ENCODE data around the gene RPS4Y1.
"Not testable (repeated sequence)": the region's sequence is repeated elsewhere in the genome, so short reads cannot be mapped to it uniquely, and the experiment has no call there.

The RPS4Y1 gene

GRCh38 chrY:2841471-2841893 is at the start of gene RPS4Y1:
Gene RPS4Y1, plus strand, starts transcription at chrY:2841602. Its CDS starts 23 bp downstream, at chrY:2841625.
- DNase-seq, result no peak

GRCh38 chrY:2796977-2797523 is 44.4 kb upstream of the RPS4Y1 start:
- no peak for DNase-seq

- DNase-seq, result no peak
Measured at GRCh38 chrY:2797991-2798390, 43.4 kb upstream of the RPS4Y1 start.

GRCh38 chrY:2800246-2800645 is 41.2 kb upstream of the RPS4Y1 start:
- no peak for DNase-seq

- not testable (repeated sequence) for DNase-seq
Measured at GRCh38 chrY:2817146-2817896, 24.1 kb upstream of the RPS4Y1 start.

- no peak for DNase-seq
Measured at GRCh38 chrY:2824471-2824870, 16.9 kb upstream of the RPS4Y1 start.

GRCh38 chrY:2828497-2828896 is 12.9 kb upstream of the RPS4Y1 start:
- no peak for DNase-seq

- DNase-seq, result no peak
Measured at GRCh38 chrY:2835230-2835629, 6.2 kb upstream of the RPS4Y1 start.

- DNase-seq, result no peak
Measured at GRCh38 chrY:2837078-2837477, 4.3 kb upstream of the RPS4Y1 start.

- no peak for DNase-seq
Measured at GRCh38 chrY:2837932-2838331, 3.5 kb upstream of the RPS4Y1 start.

- no peak for DNase-seq
Measured at GRCh38 chrY:2846791-2847190, 5.4 kb downstream of the RPS4Y1 start.

GRCh38 chrY:2848384-2848783 is 7.0 kb downstream of the RPS4Y1 start:
- no peak for DNase-seq

- DNase-seq, result no peak
Measured at GRCh38 chrY:2849368-2849767, 8.0 kb downstream of the RPS4Y1 start.

- DNase-seq, result no peak
Measured at GRCh38 chrY:2854145-2854774, 12.9 kb downstream of the RPS4Y1 start.

GRCh38 chrY:2857068-2857467 is 15.7 kb downstream of the RPS4Y1 start:
- DNase-seq, result no peak

- DNase-seq, result no peak
Measured at GRCh38 chrY:2857686-2858085, 16.3 kb downstream of the RPS4Y1 start.

GRCh38 chrY:2859782-2860181 is 18.4 kb downstream of the RPS4Y1 start:
- no peak for DNase-seq

- DNase-seq, result no peak
Measured at GRCh38 chrY:2860511-2860910, 19.1 kb downstream of the RPS4Y1 start.

- no peak for DNase-seq
Measured at GRCh38 chrY:2866581-2866980, 25.2 kb downstream of the RPS4Y1 start.

GRCh38 chrY:2867469-2867868 is 26.1 kb downstream of the RPS4Y1 start:
- DNase-seq, result no peak

GRCh38 chrY:2868035-2868607 is 26.7 kb downstream of the RPS4Y1 start:
- no peak for DNase-seq

- DNase-seq, result not testable (repeated sequence)
Measured at GRCh38 chrY:2872234-2872633, 30.8 kb downstream of the RPS4Y1 start.

GRCh38 chrY:2874211-2874610 is 32.8 kb downstream of the RPS4Y1 start:
- DNase-seq, result no peak

GRCh38 chrY:2883561-2883960 is 42.2 kb downstream of the RPS4Y1 start:
- no peak for DNase-seq

Measured in NCI-H345 (cell line).